ENCODE data around the gene KIFBP.
"Not testable (repeated sequence)": the region's sequence is repeated elsewhere in the genome, so short reads cannot be mapped to it uniquely, and the experiment has no call there.

The KIFBP gene

DNA sequence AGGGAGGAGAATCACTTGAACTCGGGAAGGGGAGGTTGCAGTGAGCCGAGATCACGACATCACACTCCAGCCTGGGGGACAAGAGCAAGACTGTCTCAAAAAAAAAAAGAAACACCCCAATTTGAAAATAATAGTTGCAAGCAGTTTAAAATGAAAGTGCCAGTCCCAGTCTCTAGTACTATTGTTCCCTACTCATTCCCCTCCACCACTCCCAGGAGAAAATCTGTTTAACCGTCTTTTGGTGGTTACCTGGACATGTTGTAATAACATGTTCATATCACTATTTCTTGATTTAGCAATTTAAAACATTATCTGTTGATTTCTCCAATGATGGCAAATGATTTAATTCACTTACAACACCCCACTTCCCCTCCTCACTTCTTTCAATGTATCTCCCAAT is 44.7 kb downstream of the KIFBP start:
- Histone ChIP-seq H3K79me2 (ENCODE audit: insufficient read depth, low read length) (no peaks in the 10 kb centered on the region), H3K4me2 (ENCODE audit: low read depth, low read length, poor library complexity, severe bottlenecking) (no peak overlapping the region), H3K4me1 (ENCODE audit: insufficient read depth, low read length, poor library complexity, severe bottlenecking) (no peaks in the 10 kb centered on the region), H3K9me3 (ENCODE audit: insufficient read depth, low read depth, low read length) (no peaks in the 10 kb centered on the region), H3K36me3 (ENCODE audit: insufficient read depth, low read length) (no peaks in the 10 kb centered on the region), H3K4me3 (ENCODE audit: low read length, poor library complexity, severe bottlenecking) (no peak overlapping the region), H3K9me2 (replicated peaks; ENCODE audit: low read depth, low read length) (no peaks in the 10 kb centered on the region), H4K20me1 (ENCODE audit: insufficient read depth, low read length, poor library complexity, severe bottlenecking) (no peaks in the 10 kb centered on the region), H3K27me3 (ENCODE audit: insufficient read depth, low read length, poor library complexity, severe bottlenecking) (no peaks in the 10 kb centered on the region), H2AFZ (ENCODE audit: low read length) (no peak overlapping the region), H3F3A (ENCODE audit: low read depth) (no peaks in the 10 kb centered on the region), H3K9ac (ENCODE audit: low read depth, low read length, poor library complexity, severe bottlenecking) (no peak overlapping the region)
- TF ChIP-seq EZH2phosphoT487 (IDR thresholded peaks at IDR 0.05; ENCODE audit: borderline replicate concordance) = no peak

GRCh38 chr10:69037489-69037888 is 48.9 kb downstream of the KIFBP start:
- Histone ChIP-seq H4K20me1 (ENCODE audit: insufficient read depth, low read length, poor library complexity, severe bottlenecking) (no peaks in the 10 kb centered on the region), H3F3A (ENCODE audit: low read depth) (no peaks in the 10 kb centered on the region), H2AFZ (ENCODE audit: low read length) (no peak overlapping the region), H3K9me2 (replicated peaks; ENCODE audit: low read depth, low read length) (no peaks in the 10 kb centered on the region), H3K4me3 (ENCODE audit: low read length, poor library complexity, severe bottlenecking) (no peak overlapping the region), H3K27me3 (ENCODE audit: insufficient read depth, low read length, poor library complexity, severe bottlenecking) (no peaks in the 10 kb centered on the region), H3K9me3 (ENCODE audit: insufficient read depth, low read depth, low read length) (no peaks in the 10 kb centered on the region), H3K4me1 (ENCODE audit: insufficient read depth, low read length, poor library complexity, severe bottlenecking) (no peaks in the 10 kb centered on the region), H3K4me2 (ENCODE audit: low read depth, low read length, poor library complexity, severe bottlenecking) (no peak overlapping the region), H3K36me3 (ENCODE audit: insufficient read depth, low read length) (no peaks in the 10 kb centered on the region), H3K9ac (ENCODE audit: low read depth, low read length, poor library complexity, severe bottlenecking) (no peak overlapping the region), H3K79me2 (ENCODE audit: insufficient read depth, low read length) (no peaks in the 10 kb centered on the region)
- TF ChIP-seq CTCF (conservative IDR thresholded peaks at IDR 0.05; ENCODE audit: low read length) = no peak
- no peak for TF ChIP-seq EZH2phosphoT487 (IDR thresholded peaks at IDR 0.05; ENCODE audit: borderline replicate concordance)

- H3K9me2 ChIP-seq (replicated peaks; ENCODE audit: low read depth, low read length); H3K4me2 ChIP-seq (ENCODE audit: low read depth, low read length, poor library complexity, severe bottlenecking); H4K20me1 ChIP-seq (ENCODE audit: insufficient read depth, low read length, poor library complexity, severe bottlenecking); H3K27me3 ChIP-seq (ENCODE audit: insufficient read depth, low read length, poor library complexity, severe bottlenecking); H3K36me3 ChIP-seq (ENCODE audit: insufficient read depth, low read length); H2AFZ ChIP-seq (ENCODE audit: low read length); H3K9ac ChIP-seq (ENCODE audit: low read depth, low read length, poor library complexity, severe bottlenecking); H3K4me3 ChIP-seq (ENCODE audit: low read length, poor library complexity, severe bottlenecking); H3K9me3 ChIP-seq (ENCODE audit: insufficient read depth, low read depth, low read length); H3K4me1 ChIP-seq (ENCODE audit: insufficient read depth, low read length, poor library complexity, severe bottlenecking); H3K79me2 ChIP-seq (ENCODE audit: insufficient read depth, low read length); H3F3A ChIP-seq (ENCODE audit: low read depth): not testable (repeated sequence)
These were observed 52.3 kb downstream of the KIFBP start for GRCh38 chr10:69040904-69041303.

GRCh38 chr10:69042417-69042816 is 53.8 kb downstream of the KIFBP start:
- no peaks in the 10 kb centered on the region for H3K9me3 ChIP-seq (ENCODE audit: insufficient read depth, low read depth, low read length)
- no peaks in the 10 kb centered on the region for H3K9me2 ChIP-seq (replicated peaks; ENCODE audit: low read depth, low read length)
- no peak for TF ChIP-seq CTCF (conservative IDR thresholded peaks at IDR 0.05; ENCODE audit: low read length)
- no peaks in the 10 kb centered on the region for H3K36me3 ChIP-seq (ENCODE audit: insufficient read depth, low read length)
- no peak overlapping the region for H3K9ac ChIP-seq (ENCODE audit: low read depth, low read length, poor library complexity, severe bottlenecking)
- H3K4me1 ChIP-seq (ENCODE audit: insufficient read depth, low read length, poor library complexity, severe bottlenecking) = no peaks in the 10 kb centered on the region
- no peaks in the 10 kb centered on the region for H3K79me2 ChIP-seq (ENCODE audit: insufficient read depth, low read length)
- no peak overlapping the region for H3K4me3 ChIP-seq (ENCODE audit: low read length, poor library complexity, severe bottlenecking)
- H3K4me2 ChIP-seq (ENCODE audit: low read depth, low read length, poor library complexity, severe bottlenecking) = no peak overlapping the region
- no peaks in the 10 kb centered on the region for H4K20me1 ChIP-seq (ENCODE audit: insufficient read depth, low read length, poor library complexity, severe bottlenecking)
- no peak overlapping the region for H2AFZ ChIP-seq (ENCODE audit: low read length)
- H3K27me3 ChIP-seq (ENCODE audit: insufficient read depth, low read length, poor library complexity, severe bottlenecking) = no peaks in the 10 kb centered on the region
- no peaks in the 10 kb centered on the region for H3F3A ChIP-seq (ENCODE audit: low read depth)

Data from Loucy (cell line).